Activated CD8-positive, alpha-beta memory T cell treated with anti-CD3 and anti-CD28 coated beads for 48 hours (primary cell): ENCODE data around the gene SLC4A9.

Experiments used
- DNase-seq, 3 experiments: peaks; one replicate each; pipeline ENCODE4 v3.0.0-alpha.2; 2020; ENCODE audit warnings: low read depth in 2 of 3, low spot score in 2 of 3

Gene SLC4A9, protein sequence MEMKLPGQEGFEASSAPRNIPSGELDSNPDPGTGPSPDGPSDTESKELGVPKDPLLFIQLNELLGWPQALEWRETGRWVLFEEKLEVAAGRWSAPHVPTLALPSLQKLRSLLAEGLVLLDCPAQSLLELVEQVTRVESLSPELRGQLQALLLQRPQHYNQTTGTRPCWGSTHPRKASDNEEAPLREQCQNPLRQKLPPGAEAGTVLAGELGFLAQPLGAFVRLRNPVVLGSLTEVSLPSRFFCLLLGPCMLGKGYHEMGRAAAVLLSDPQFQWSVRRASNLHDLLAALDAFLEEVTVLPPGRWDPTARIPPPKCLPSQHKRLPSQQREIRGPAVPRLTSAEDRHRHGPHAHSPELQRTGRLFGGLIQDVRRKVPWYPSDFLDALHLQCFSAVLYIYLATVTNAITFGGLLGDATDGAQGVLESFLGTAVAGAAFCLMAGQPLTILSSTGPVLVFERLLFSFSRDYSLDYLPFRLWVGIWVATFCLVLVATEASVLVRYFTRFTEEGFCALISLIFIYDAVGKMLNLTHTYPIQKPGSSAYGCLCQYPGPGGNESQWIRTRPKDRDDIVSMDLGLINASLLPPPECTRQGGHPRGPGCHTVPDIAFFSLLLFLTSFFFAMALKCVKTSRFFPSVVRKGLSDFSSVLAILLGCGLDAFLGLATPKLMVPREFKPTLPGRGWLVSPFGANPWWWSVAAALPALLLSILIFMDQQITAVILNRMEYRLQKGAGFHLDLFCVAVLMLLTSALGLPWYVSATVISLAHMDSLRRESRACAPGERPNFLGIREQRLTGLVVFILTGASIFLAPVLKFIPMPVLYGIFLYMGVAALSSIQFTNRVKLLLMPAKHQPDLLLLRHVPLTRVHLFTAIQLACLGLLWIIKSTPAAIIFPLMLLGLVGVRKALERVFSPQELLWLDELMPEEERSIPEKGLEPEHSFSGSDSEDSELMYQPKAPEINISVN

DNA sequence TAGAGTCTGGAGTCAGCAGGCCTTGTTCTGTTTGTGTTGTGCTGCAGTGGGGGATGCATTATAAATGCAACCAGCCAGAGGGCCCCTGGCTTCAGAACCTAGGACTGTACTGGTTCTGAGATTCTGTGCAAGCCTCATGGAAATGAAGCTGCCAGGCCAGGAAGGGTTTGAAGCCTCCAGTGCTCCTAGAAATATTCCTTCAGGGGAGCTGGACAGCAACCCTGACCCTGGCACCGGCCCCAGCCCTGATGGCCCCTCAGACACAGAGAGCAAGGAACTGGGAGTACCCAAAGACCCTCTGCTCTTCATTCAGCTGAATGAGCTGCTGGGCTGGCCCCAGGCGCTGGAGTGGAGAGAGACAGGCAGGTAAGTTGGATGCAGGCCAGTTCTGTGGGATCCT is at the start of gene SLC4A9:
TSS of gene SLC4A9 (plus strand) at position 94 of the 400 bp plus-strand sequence. CDS start at position 137, 43 bp downstream.
- DNase-seq: no peak

DNA sequence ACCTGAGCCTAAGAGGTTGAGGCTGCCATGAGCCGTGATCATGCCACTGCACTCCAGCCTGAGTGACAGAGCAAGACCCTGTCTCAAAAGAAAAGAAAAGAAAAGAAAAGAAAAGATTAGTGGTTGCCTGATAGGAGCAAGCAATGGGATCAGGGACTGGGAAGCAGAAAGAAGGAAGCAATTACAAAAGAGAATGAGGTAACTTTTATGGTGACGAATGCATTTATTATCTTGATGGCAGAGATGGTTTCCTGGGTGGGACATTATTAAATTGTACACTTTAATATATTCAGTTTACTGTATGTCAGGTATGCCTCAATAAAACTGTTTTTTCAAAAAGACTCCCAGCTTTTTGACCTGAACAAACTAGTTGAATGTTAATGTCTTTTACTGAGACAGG is 49.6 kb upstream of the SLC4A9 start:
- no peak for DNase-seq

DNA sequence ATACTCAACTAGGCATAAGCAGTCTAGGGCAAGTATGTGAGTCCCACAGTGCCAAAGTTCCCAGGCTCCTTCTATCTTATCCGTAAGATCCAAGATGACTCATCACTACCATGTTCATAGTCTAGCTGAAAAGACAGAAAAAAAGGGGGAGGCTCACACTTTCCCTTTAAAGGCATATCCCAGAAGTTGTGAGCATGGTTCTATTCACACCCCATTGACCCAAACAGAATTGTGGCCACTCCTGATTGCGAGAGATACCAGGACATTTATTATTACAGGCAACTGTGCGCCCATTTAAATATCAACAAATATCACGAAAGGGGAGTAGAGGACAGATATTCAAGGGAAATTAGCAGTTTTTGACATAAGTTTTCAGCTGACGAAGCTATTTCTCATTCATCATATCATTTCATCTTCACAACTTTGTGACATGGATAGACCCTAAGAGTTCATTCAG is 49.0 kb upstream of the SLC4A9 start:
- DNase-seq: no peak

DNA sequence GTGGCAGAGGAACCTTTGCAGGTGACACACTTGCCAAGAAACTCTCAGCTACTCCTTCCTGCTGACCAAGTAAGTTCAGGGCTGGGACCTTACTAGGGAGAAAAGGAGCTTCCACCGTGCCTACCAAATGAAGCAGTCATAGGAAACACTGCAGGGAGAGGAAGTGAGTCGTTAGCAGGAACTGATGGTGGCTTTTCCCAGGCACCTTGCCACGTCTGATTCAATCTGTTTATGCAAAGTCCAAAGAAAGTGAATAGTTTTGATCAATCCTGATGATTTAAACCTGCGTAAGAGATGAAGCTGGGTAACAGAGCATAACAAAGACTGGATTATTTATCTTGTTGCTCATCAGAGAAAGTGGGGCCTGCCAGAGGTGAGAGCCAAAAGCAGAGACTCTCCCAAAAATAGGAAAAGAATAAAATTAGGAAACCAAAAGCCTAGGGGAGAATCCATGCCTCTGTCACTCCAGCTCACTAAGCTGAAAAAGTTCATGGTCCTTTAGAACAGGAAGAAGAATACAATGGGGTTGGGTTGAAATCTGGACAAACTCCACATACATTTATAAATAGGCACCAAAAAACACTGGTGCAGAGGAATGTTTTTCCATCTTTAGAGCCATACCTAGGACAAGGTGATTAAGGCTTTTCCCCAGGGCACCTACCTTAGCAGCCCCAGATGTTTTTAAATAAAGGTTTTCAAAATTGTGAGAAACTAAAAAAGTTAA is 47.8 kb upstream of the SLC4A9 start:
- no peak for DNase-seq

DNA sequence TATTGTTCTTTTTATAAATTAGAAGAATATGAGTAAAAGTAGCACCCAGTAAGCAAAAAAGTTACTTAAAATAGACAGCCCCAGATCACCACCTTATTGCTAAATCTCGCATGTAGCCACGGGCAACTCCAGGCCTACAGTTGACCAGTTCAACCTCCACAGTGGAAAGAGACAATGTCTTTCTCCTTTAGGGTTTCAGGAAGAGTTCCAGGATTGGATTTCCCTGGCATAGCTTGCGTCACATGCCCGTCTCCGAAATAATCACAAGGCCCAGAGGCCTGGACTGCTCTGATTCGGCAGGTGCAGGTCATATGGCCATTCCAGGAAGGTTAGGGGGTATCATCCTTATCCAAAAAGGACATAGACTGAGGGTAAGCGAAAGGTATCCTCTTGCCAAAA is 47.2 kb upstream of the SLC4A9 start:
- no peak for DNase-seq

DNA sequence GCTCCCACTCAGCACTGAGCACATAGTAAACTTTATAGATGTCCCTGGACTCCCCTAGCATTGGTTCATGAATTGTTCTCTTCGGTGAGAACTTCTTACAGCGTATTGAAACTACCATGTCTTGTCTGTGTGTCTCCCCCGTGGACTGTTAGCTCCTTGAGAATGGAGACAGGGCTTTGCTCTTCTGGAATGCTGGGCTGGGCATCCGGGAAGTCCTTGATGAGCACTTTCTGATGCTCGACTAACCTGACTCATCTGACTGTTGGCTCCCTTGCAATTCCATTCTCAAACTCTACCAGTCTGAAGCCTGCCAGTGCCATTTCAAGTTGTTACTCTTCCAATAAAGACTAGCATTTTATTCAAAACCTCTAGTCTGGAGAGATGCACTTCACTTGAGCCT is 42.1 kb upstream of the SLC4A9 start:
- DNase-seq: no peak

DNA sequence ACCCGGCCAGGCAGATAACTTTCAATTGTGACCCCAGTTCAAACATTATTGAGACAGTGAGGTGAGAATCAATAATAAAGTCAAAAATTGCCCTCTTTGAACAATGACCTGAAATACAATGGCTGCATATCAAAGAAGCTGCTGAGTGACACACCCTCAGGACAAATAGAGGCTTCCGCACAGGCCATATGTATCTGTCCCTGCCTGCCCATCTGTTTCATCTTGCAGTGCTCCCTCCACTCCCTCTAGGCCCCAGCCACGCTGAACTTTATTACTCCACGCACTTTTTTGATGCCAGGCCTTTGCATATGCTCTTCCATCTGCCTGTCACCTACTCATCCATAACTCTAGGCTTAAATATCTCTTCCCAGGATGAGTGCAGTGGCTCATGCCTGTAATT is 41.2 kb upstream of the SLC4A9 start:
- DNase-seq: no peak

DNA sequence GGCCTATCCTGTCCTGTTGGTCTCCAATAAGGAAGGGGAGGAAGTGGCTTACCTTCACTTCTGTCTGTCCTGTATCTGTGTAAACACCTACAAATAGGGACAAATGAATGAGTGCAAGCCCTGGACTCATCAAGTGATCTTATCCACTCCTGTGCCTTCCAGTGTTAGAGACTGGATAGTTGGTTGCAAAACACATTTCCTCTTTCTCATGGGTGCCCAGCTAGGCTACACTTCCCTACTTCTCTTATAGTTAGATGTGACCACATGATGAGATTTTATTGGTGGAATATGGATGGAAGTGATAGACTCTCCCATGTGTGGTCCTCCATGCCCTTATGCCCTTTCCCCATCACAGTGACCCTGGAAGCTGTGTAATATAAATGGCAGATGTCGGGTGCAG is 40.2 kb upstream of the SLC4A9 start:
- DNase-seq: no peak

DNA sequence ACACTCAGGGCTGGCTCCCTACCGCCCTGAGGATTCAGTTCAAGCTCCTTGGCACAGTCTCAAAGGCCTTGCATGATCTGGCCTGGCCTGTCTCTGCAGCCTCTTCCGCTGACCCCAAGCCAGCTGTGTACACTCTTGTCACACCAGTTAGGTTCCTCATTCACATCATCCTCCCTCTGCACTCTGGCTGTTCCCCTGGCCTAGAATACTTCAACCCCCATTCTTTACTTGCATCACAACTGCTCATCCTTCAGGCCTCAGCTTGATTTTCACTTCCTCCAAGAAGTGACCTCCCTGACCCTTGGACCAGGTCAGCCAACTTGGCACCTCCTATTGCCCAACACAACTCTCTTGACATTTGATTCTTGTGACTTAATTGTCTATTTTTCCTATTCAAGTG is 38.2 kb upstream of the SLC4A9 start:
- DNase-seq: no peak

DNA sequence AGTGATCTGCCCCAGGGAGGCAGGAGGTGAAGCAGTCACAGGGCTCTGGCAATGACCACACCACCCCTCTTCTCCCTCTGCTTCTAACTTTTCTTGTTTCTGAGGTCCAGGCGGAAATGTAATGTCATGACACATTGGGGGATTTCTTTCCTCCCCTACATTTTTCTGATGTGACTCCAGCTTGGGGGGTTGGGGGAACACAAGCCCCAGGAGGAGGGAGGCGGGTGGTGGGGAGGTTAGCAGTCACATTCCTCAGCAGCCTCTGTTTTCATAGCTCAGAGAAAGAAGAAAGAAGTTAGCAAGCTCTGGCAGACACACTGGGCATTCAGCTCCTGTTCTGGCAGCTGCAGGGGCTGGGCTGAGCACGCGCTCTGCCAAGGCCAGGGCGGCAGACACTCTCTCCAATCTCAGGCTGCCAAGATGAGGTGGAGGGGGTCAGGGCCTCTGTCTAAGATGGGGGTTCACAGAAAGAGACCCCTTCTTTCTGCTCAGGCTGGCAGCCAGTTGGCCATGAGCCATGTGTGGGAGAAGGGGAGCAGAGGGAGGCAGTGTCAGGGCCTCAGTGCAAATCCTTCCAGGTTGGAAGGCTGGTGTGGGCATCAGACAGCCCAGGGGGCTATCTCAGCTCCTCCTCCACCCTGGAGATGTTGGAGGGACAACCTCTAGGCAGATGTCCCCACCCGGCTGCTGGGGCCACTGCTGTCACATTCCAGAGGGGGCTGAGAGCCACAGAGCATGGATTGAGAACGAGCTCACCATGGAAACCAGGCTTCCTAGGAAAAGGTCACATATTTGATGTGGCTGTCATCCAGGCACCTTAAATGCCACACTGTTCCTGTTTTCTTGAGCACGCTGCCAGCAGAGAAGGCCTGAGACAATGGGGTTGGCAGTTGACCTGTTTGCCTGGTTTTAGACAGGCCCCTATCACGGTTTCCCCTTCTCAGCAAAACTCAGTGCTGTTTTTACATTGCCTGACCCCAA is 37.0 kb upstream of the SLC4A9 start:
- no peak for DNase-seq

DNA sequence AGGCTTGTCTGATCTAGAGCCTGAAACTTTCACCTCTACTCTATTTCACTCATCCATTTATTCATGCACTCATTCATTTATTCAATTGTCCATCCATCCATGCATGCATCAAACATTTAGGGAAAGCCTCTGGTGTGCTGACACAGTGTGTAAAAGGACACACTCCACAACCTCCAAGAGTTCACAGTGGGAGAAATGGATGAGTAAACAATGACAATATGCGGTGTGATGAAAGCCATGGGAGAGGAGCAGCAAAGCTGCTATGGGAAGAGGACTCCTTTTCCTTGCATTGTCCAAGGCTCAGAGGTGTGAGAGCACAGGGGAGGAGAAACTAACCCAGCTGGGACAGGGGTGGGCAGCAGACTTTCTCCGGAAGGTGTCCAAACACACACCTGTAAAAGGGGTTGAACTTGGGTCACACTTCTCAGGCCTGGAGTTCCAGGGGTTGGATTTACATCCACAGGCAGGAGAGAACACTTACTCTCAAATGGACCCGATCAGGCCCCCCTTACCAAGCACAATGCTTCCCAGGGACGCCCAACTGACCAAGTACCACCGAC is 35.9 kb upstream of the SLC4A9 start:
- DNase-seq: no peak

DNA sequence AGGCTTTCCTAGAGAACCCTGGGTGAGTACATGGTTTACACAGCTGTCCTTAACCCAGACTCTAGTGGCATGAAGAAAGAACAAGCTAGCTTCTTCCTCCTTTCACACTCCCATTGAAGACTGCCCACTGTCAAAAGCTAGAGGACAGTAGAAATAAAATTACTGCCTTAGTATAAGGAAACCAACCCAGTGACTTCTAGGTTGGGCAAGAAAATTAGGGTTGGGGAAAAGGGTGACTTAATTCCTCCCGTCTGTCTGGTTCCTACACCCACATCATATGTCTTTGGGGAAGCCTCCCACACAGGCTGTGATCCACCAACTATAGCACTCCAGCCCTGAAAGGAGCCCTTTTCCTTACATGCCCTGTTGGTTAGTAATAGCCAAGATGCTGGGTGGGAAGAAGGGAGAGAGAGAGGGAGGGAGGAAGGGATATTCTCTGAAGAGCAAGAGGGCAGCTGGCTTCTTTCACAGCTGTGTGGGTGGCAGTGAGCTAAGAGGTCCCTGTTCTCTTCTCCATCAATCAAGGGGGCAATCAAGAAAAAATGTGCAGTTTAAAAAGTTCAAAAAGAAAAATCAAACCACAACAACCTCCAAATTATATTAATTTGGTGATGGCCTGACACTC is 35.3 kb upstream of the SLC4A9 start:
- DNase-seq: no peak

DNA sequence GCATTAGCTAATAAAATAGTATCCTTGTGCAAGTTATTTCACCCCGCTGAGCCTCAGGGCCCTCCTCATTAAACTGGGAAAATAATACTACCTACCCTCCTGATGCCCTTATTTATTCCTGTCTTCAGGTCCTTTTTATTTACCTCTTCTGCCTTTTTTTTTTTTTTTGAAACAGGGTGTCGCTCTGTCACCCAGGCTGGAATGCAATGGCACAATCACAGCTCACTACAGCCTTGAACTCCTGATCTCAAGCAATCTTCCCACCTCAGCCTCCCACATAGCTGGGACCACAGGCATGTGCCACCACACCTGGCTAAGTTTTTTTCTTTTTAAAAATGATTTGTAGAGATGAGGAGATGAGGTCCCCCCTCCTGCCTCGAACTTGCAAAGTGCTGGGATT is 34.5 kb upstream of the SLC4A9 start:
- DNase-seq: no peak

DNA sequence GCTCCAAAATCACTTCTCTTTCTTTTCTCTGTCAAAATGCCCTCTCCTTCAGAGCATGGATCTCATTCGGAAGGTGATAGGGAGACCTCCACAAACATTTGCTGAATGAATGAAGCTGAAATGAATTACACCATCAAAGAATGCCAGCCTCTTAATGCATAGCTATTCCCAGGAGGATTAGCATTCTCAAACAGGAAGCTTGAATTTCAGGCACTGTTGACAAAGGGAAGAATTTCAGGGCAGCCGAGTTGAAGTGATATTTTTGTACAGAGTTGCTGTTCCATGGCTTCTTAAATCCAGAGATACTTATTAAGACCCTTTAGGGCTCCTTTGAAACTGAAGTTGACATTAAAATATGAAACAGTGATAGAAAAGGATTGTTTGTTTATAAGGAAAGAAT is 32.4 kb upstream of the SLC4A9 start:
- no peak for DNase-seq

DNA sequence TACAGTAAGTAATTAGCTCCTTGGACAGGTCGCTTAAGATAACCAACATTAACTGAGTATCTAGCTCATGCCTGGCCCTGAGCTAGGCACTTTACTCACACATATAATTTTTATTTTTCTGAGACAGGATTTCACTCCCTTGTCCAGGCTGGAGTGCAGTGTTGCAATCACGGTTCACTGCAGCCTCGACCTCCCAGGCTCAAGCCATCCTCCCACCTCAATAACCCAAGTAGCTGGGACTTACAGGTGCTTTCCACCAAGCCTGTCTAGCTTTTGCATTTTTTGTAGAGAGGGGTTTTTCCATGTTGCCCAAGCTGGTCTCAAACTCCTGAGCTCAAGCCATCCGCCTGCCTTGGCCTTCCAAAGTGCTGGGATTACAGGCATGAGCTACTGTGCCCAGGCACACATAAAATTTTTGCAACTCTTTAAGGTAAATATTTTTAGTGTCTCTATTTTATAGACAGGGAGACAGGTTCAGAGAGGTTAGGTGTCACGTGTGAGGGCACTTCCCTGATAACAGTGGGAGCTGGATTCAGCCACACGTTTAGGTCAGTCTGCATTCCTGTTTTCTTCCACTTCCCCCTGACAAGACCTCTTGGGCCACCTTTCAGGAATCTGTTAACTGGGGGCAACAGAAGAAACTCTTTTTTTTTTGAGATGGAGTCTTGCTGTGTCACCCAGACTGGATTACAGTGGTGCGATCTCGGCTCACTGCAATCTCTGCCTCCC is 31.8 kb upstream of the SLC4A9 start:
- no peak for DNase-seq

DNA sequence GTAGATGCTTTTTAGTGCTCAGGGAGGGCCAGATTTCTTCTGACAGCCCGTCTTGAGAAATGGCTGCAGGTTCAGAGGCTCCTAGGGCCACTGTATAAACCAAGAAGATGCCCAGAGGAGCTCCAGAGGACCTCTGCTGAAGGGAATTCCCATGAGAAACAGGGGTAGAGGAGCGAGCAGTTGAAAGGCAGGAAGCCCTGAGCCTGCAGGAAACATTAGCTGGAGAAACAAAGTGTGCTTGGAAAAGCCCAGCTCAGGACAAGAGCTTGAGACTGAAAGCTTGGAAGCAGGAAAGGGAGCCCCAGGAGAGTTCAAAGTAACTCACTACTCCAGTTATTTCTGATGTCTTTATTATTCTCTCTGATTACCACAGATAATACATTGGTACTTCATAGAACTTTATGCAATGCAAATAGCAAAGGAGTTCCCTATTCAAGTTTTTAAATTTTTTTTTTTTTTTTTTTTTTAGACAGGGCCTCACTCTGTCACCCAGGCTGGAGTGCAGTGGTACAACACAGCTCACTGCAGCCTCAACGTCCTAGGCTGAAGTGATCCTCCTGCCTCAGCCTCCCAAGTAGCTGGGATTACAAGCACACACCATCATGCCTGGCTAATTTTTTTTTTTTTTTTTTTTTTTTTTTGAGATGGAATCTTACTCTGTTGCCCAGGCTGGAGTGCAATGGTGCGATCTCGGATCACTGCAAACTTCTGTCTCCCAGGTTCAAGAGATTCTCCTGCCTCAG is 30.1 kb upstream of the SLC4A9 start:
- no peak for DNase-seq

DNA sequence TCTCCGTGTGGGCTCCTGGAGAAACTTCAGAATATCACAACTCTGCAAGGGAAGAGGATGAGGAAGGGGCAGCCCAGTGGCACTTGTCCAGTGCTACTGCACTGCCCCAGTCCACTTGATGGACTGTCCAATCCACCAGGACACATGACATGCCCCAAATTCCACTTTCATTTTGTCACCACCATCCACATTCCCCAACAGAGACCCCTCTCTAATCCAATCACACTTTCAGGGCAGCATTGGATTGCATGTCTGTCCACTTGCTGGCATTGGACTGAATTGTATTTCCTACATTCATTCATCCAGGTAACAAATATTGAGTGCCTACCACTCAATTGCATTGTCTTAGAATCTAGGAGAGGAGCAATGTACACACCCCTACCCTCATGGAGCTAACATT is 28.4 kb upstream of the SLC4A9 start:
- DNase-seq: no peak

DNA sequence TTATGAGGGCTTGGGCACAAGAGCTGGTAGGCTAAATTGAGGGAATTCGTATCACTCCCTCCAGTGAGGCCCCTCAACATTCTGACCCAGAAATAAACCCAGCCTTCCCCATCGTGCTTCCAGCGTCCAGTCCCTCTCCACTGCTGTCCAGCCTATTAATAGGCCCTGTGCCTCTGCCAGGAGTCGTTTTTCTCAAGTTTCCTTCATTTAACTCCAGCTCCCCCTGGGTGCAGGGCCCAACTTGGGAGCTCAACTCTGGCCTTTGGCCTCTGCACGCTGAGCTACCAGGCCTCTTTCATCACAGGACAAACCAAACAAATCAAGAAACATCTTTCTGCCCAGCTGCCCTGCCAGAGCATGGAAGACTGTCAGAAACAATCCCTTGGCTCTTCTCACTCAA is 23.6 kb upstream of the SLC4A9 start:
- no peak for DNase-seq
